ENCODE data around the gene OBP2A. TPM values are rescaled to one million over a fixed set of nuclear protein-coding genes. Genes with fewer than 3 reads are reported as not detected.

The OBP2A gene
- polyA plus RNA-seq, 1 donor (not counting 4 experiments of a cell fraction or from before 2014, with no cell fraction given): not detected

DNA sequence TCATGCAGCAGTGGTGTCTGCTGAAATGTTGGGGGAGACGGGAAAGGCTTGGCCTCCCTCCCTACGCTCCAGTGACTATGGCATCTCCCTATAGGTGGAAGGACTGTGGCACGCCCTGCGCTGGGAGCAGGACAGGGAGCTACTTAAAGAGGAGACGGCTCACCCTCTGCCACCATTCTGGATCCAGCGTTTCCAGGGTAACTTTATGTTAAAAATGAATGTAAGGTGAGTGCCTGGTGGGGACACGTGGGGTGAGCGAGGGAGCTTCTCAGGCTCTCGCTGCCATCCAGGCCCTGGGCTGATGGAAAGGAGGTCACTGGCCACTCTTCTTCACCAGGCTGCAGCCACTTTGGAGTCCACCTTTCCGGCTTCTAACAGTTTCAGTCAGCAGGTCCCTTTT lies 31.3 kb downstream of the OBP2A start:
- Histone ChIP-seq H4K20me1 (ENCODE audit: control insufficient read depth, extremely low read depth, insufficient read depth, low read length) (no peaks in the 10 kb centered on the region), H3K9me3 (ENCODE audit: control insufficient read depth, low read depth, low read length) (no peaks in the 10 kb centered on the region), H3K27ac (ENCODE audit: control insufficient read depth, insufficient read depth, low read length) (no peak overlapping the region), H3K9me1 (ENCODE audit: control insufficient read depth, extremely low read depth, insufficient read depth, low read length) (no peaks in the 10 kb centered on the region), H3K4me3 (ENCODE audit: control insufficient read depth in 2 of 3, extremely low read depth in 1 of 3, insufficient read depth in 2 of 3, low read depth in 1 of 3, low read length in 3 of 3) (no peak overlapping the region), H3K9ac (ENCODE audit: control insufficient read depth, extremely low read depth, insufficient read depth, low read length) (no peak overlapping the region), H3K4me2 (ENCODE audit: control insufficient read depth, extremely low read depth, insufficient read depth, low read depth, low read length) (no peak overlapping the region), H3K27me3 (ENCODE audit: control insufficient read depth, extremely low read depth, insufficient read depth, low read length) (no peaks in the 10 kb centered on the region), H3K4me1 (ENCODE audit: control insufficient read depth, extremely low read depth, insufficient read depth, low read length) (no peaks in the 10 kb centered on the region), H3K79me2 (ENCODE audit: control insufficient read depth, insufficient read depth, low read length) (no peaks in the 10 kb centered on the region), H2AFZ (ENCODE audit: control insufficient read depth, low read length) (no peak overlapping the region), H3K36me3 (ENCODE audit: control insufficient read depth in 2 of 2, extremely low read depth in 1 of 2, insufficient read depth in 2 of 2, low read length in 2 of 2) (no peaks in the 10 kb centered on the region)
- FAIRE-seq (no peak), DNase-seq (ENCODE audit: low read depth, low spot score) (no peak)
- TF ChIP-seq EZH2 (IDR thresholded peaks at IDR 0.05; ENCODE audit: low read length) (no peak), CTCF (optimal IDR thresholded peaks at IDR 0.05 in 1 of 3, IDR thresholded peaks at IDR 0.05 in 1 of 3, conservative IDR thresholded peaks at IDR 0.05 in 1 of 3; ENCODE audit: extremely low read depth in 1 of 3, insufficient read depth in 2 of 3, low read length in 3 of 3) (no peak)
- dilution Hi-C loops (cut with MboI; ENCODE audit: extremely low pct_ligation_motif_present, low sequenced_read_pairs): no loop called here

GRCh38 chr9:135579356-135579755 lies 33.4 kb downstream of the OBP2A start:
- Histone ChIP-seq H3K4me1 (ENCODE audit: control insufficient read depth, extremely low read depth, insufficient read depth, low read length) (no peaks in the 10 kb centered on the region), H3K9ac (ENCODE audit: control insufficient read depth, extremely low read depth, insufficient read depth, low read length) (no peak overlapping the region), H3K9me1 (ENCODE audit: control insufficient read depth, extremely low read depth, insufficient read depth, low read length) (no peaks in the 10 kb centered on the region), H4K20me1 (ENCODE audit: control insufficient read depth, extremely low read depth, insufficient read depth, low read length) (no peaks in the 10 kb centered on the region), H3K27ac (ENCODE audit: control insufficient read depth, insufficient read depth, low read length) (no peak overlapping the region), H3K36me3 (ENCODE audit: control insufficient read depth in 2 of 2, extremely low read depth in 1 of 2, insufficient read depth in 2 of 2, low read length in 2 of 2) (no peaks in the 10 kb centered on the region), H3K27me3 (ENCODE audit: control insufficient read depth, extremely low read depth, insufficient read depth, low read length) (no peaks in the 10 kb centered on the region), H3K9me3 (ENCODE audit: control insufficient read depth, low read depth, low read length) (no peaks in the 10 kb centered on the region), H2AFZ (ENCODE audit: control insufficient read depth, low read length) (no peak overlapping the region), H3K4me3 (ENCODE audit: control insufficient read depth in 2 of 3, extremely low read depth in 1 of 3, insufficient read depth in 2 of 3, low read depth in 1 of 3, low read length in 3 of 3) (no peak overlapping the region), H3K4me2 (ENCODE audit: control insufficient read depth, extremely low read depth, insufficient read depth, low read depth, low read length) (no peak overlapping the region), H3K79me2 (ENCODE audit: control insufficient read depth, insufficient read depth, low read length) (no peaks in the 10 kb centered on the region)
- dilution Hi-C loops (cut with MboI; ENCODE audit: extremely low pct_ligation_motif_present, low sequenced_read_pairs): no loop called here
- DNase-seq (ENCODE audit: low read depth, low spot score) (no peak), FAIRE-seq (no peak)
- TF ChIP-seq EZH2 (IDR thresholded peaks at IDR 0.05; ENCODE audit: low read length) (no peak), CTCF (optimal IDR thresholded peaks at IDR 0.05 in 1 of 3, IDR thresholded peaks at IDR 0.05 in 1 of 3, conservative IDR thresholded peaks at IDR 0.05 in 1 of 3; ENCODE audit: extremely low read depth in 1 of 3, insufficient read depth in 2 of 3, low read length in 3 of 3) (no peak)
